Globus pallidus (tissue), 1 donor: ENCODE results near the gene BDKRB1.
"Not testable (repeated sequence)": the region's sequence is repeated elsewhere in the genome, so short reads cannot be mapped to it uniquely, and the experiment has no call there.

Experiments
- DNase-seq: peaks from one replicate; pipeline ENCODE4 v3.0.0-alpha.2; 2015; ENCODE audit warnings: low spot score

The BDKRB1 gene

GRCh38 chr14:96235426-96235825 is 20.6 kb upstream of the BDKRB1 start:
- no peak for DNase-seq

- no peak for DNase-seq
Observed at GRCh38 chr14:96237641-96238040, 18.4 kb upstream of the BDKRB1 start.

GRCh38 chr14:96238676-96239265 is 17.2 kb upstream of the BDKRB1 start:
- no peak for DNase-seq

- DNase-seq: no peak
Observed at GRCh38 chr14:96239711-96240141, 16.3 kb upstream of the BDKRB1 start.

GRCh38 chr14:96240641-96241040 is 15.4 kb upstream of the BDKRB1 start:
- DNase-seq: no peak

- no peak for DNase-seq
Observed at GRCh38 chr14:96242126-96242525, 13.9 kb upstream of the BDKRB1 start.

- peak; percentile 56 for DNase-seq
Observed at GRCh38 chr14:96243785-96244184, 12.2 kb upstream of the BDKRB1 start.

GRCh38 chr14:96245074-96245473 is 10.9 kb upstream of the BDKRB1 start:
- not testable (repeated sequence) for DNase-seq

- no peak for DNase-seq
Observed at GRCh38 chr14:96245710-96246538, 10.1 kb upstream of the BDKRB1 start.

- no peak for DNase-seq
Observed at GRCh38 chr14:96246539-96246847, 9.5 kb upstream of the BDKRB1 start.

- no peak for DNase-seq
Observed at GRCh38 chr14:96247031-96247430, 9.0 kb upstream of the BDKRB1 start.

- DNase-seq: no peak
Observed at GRCh38 chr14:96249029-96249428, 7.0 kb upstream of the BDKRB1 start.

- no peak for DNase-seq
Observed at GRCh38 chr14:96250485-96250884, 5.5 kb upstream of the BDKRB1 start.

GRCh38 chr14:96251656-96252155 is 4.3 kb upstream of the BDKRB1 start:
- DNase-seq: no peak

GRCh38 chr14:96252323-96252998 is 3.5 kb upstream of the BDKRB1 start:
- DNase-seq: no peak

GRCh38 chr14:96252999-96253539 is 2.9 kb upstream of the BDKRB1 start:
- no peak for DNase-seq

- DNase-seq: no peak
Observed at GRCh38 chr14:96254687-96255086, 1.3 kb upstream of the BDKRB1 start.

- DNase-seq: no peak
Observed at GRCh38 chr14:96256407-96256806, 397 bp downstream of the BDKRB1 start.

- DNase-seq: no peak
Observed at GRCh38 chr14:96257056-96257455, 1.0 kb downstream of the BDKRB1 start.

- DNase-seq: no peak
Observed at GRCh38 chr14:96257900-96258299, 1.9 kb downstream of the BDKRB1 start.

GRCh38 chr14:96260341-96260821 is 4.4 kb downstream of the BDKRB1 start:
- no peak for DNase-seq

GRCh38 chr14:96261053-96261452 is 5.0 kb downstream of the BDKRB1 start:
- no peak for DNase-seq
